Neutrophil (primary cell): ENCODE data around the gene FGFR3.

Source experiments
- H3K27ac ChIP-seq: fragments of 200-600 bp; sonication (generic); 2 replicates; pipeline ENCODE4 v1.5.1; 2016; ENCODE audit warnings: mild to moderate bottlenecking, moderate library complexity
- H3K27me3 ChIP-seq: fragments of 200-600 bp; sonication (generic); 2 replicates; pipeline ENCODE4 v1.6.0; 2016; ENCODE audit warnings: mild to moderate bottlenecking
- H3K36me3 ChIP-seq: fragments of 200-600 bp; sonication (generic); 2 replicates; pipeline ENCODE4 v1.5.1; 2017
- H3K4me1 ChIP-seq, 2 experiments: fragments of 200-600 bp in 1 of 2; sonication (generic) in 1 of 2; 1 replicate in 1 of 2; 2 replicates in 1 of 2; pipeline versions ENCODE4 v1.5.1 to v1.6.1; 2013 to 2016; ENCODE audit warnings: low read depth in 1 of 2, low read length in 1 of 2, mild to moderate bottlenecking in 1 of 2, moderate library complexity in 1 of 2; ENCODE audit not compliant: control insufficient read depth in 1 of 2, insufficient read depth in 1 of 2
- H3K4me3 ChIP-seq, 2 experiments: fragments of 200-600 bp in 1 of 2; sonication (generic) in 1 of 2; 1 replicate in 1 of 2; 2 replicates in 1 of 2; pipeline ENCODE4 v1.5.1; 2013 to 2016; ENCODE audit warnings: low read depth in 1 of 2, low read length in 1 of 2, mild to moderate bottlenecking in 1 of 2, moderate library complexity in 1 of 2
- H3K9me3 ChIP-seq: fragments of 200-600 bp; sonication (generic); 2 replicates; pipeline ENCODE4 v1.5.1; 2016
- CTCF ChIP-seq: fragments of 200-600 bp; sonication (generic); IDR thresholded peaks from 2 replicates; pipeline ENCODE4 v1.5.1; 2016; ENCODE audit warnings: antibody characterized with exemption

Gene FGFR3

GRCh38 chr4:1851575-1852410 is 58.7 kb downstream of the FGFR3 start:
- H3K36me3 ChIP-seq, result no peaks in the 10 kb centered on the region
- peaks cover 13% of the 10 kb centered on the region in 2 experiments for H3K4me1 ChIP-seq

GRCh38 chr4:1852904-1853623 is 60.0 kb downstream of the FGFR3 start:
- Histone ChIP-seq H3K27me3 (no peaks in the 10 kb centered on the region), H3K4me1 (peaks cover 17 to 18% of the 10 kb centered on the region in 2 experiments), H3K27ac (no peak overlapping the region), H3K4me3 (no peak overlapping the region), H3K9me3 (no peaks in the 10 kb centered on the region), H3K36me3 (no peaks in the 10 kb centered on the region)
- TF ChIP-seq CTCF, result no peak

More at GRCh38 chr4:1851575-1852410, 58.7 kb downstream of the FGFR3 start:
- TF ChIP-seq CTCF, result no peak
- Histone ChIP-seq H3K27ac (no peak overlapping the region), H3K9me3 (no peaks in the 10 kb centered on the region), H3K27me3 (no peaks in the 10 kb centered on the region), H3K4me3 (no peak overlapping the region)

GRCh38 chr4:1854752-1855151 is 61.7 kb downstream of the FGFR3 start:
- TF ChIP-seq CTCF, result no peak
- peaks cover 17 to 18% of the 10 kb centered on the region in 2 experiments for H3K4me1 ChIP-seq
- no peaks in the 10 kb centered on the region for H3K9me3 ChIP-seq
- peak overlapping the region in 1 of 2 experiments; percentile 94 for H3K4me3 ChIP-seq
- no peaks in the 10 kb centered on the region for H3K36me3 ChIP-seq
- H3K27ac ChIP-seq, result no peak overlapping the region
- no peaks in the 10 kb centered on the region for H3K27me3 ChIP-seq

- Histone ChIP-seq H3K4me3 (peak overlapping the region; percentile 61 to 94), H3K27ac (peak overlapping the region; percentile 69), H3K4me1 (peaks cover 17 to 18% of the 10 kb centered on the region in 2 experiments), H3K27me3 (no peaks in the 10 kb centered on the region), H3K36me3 (no peaks in the 10 kb centered on the region), H3K9me3 (no peaks in the 10 kb centered on the region)
- TF ChIP-seq CTCF, result no peak
Measured at GRCh38 chr4:1855333-1856070, 62.4 kb downstream of the FGFR3 start.
